SU-DHL-6 (cell line): ENCODE measurements around the gene C14orf132.

Experiments
- CTCF ChIP-seq: fragments of 200-600 bp; sonication (generic); IDR thresholded peaks from one replicate; pipeline ENCODE4 v1.5.1; 2017; ENCODE audit warnings: antibody characterized with exemption, mild to moderate bottlenecking, low read length, moderate library complexity; ENCODE audit not compliant: insufficient read depth, poor library complexity, severe bottlenecking
- EZH2phosphoT487 ChIP-seq: fragments of 200-600 bp; sonication (generic), shearing (Covaris generic); conservative IDR thresholded peaks from 2 replicates; pipeline ENCODE4 v1.6.1; 2018; ENCODE audit warnings: mild to moderate bottlenecking, antibody characterized with exemption, low read length, moderate library complexity, mixed read lengths

DNA sequence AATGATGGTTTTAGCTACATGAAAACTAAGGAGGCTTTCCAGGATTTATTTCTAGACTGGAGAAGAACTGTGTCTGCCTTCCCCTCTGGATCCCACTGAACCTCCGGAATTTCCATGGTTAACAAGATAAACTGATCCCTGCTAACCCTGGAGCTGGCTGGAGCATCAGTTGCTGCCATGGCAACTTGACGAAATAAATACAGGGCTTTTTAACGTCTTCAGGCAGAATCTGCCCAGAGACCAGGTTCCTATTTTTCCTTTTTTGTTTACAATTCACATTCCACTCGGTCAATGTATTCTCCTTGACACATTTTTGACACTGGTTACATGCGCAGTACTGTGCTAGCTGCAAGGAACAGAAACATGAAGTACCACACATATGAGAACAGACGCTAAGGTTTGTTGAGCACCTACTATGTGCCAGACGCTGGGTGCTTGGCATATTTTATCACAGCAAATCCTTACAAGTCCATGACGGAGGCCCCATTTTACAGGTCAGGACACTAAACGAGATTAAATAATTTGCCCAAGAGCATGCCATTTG, 1.7 kb downstream of the C14orf132 start:
- TF ChIP-seq CTCF: no peak
- TF ChIP-seq EZH2phosphoT487: no peak
